CD14-positive monocyte (primary cell): ENCODE measurements around the gene ARL4D. TPM values are rescaled to one million over a fixed set of nuclear protein-coding genes. Genes with fewer than 3 reads are reported as not detected.

Experiments used
- DNase-seq, 3 donors: peaks; one replicate each; pipeline ENCODE4 v3.0.0-alpha.2; 2011 to 2022
- H2AFZ ChIP-seq: 2 replicates; pipeline ENCODE4 v1.6.0; 2012; ENCODE audit warnings: mild to moderate bottlenecking, low read depth, low read length, inconsistent platforms; ENCODE audit not compliant: insufficient read depth, poor library complexity, severe bottlenecking
- H3K27ac ChIP-seq, 2 donors: 1 replicate in 1 of 2; 2 replicates in 1 of 2; pipeline ENCODE4 v1.5.1; 2012 to 2013; ENCODE audit warnings: low read length in 2 of 2, control low read depth in 1 of 2, inconsistent platforms in 1 of 2, low read depth in 1 of 2, mild to moderate bottlenecking in 1 of 2
- H3K27me3 ChIP-seq, 2 donors: one replicate each; pipeline versions ENCODE4 v1.6.0 to v1.6.1; 2011 to 2013; ENCODE audit warnings: low read length in 2 of 2; ENCODE audit not compliant: control insufficient read depth in 2 of 2, insufficient read depth in 2 of 2
- H3K36me3 ChIP-seq, 2 donors: replicated peaks in 1 of 2; 1 replicate in 1 of 2; 2 replicates in 1 of 2; pipeline versions ENCODE4 v1.5.1 to v1.6.1; 2012 to 2013; ENCODE audit warnings: low read length in 2 of 2, control low read depth in 1 of 2, inconsistent platforms in 1 of 2, mild to moderate bottlenecking in 1 of 2; ENCODE audit not compliant: insufficient read depth in 2 of 2, control insufficient read depth in 1 of 2
- H3K4me1 ChIP-seq, 2 donors: 1 replicate in 1 of 2; 2 replicates in 1 of 2; pipeline versions ENCODE4 v1.5.1 to v1.6.1; 2012 to 2013; ENCODE audit warnings: low read length in 2 of 2, control low read depth in 1 of 2, inconsistent platforms in 1 of 2, mild to moderate bottlenecking in 1 of 2, moderate library complexity in 1 of 2; ENCODE audit not compliant: insufficient read depth in 2 of 2, control insufficient read depth in 1 of 2
- H3K4me2 ChIP-seq: replicated peaks from 2 replicates; pipeline ENCODE3; 2012; ENCODE audit warnings: low read length, moderate library complexity, mild to moderate bottlenecking; ENCODE audit not compliant: poor library complexity, severe bottlenecking; ENCODE audit errors: extremely low read depth
- H3K4me3 ChIP-seq, 3 experiments: fragments of 200-600 bp in 1 of 3; sonication (generic) in 1 of 3; replicated peaks in 1 of 3; 1 replicate in 2 of 3; 2 replicates in 1 of 3; pipeline ENCODE4 v1.5.1; 2011 to 2013; ENCODE audit warnings: low read length in 3 of 3, mild to moderate bottlenecking in 3 of 3, control low read depth in 2 of 3, low read depth in 2 of 3, inconsistent platforms in 1 of 3, moderate library complexity in 1 of 3
- H3K79me2 ChIP-seq: 2 replicates; pipeline ENCODE4 v1.6.0; 2012; ENCODE audit warnings: mild to moderate bottlenecking, control low read depth, inconsistent platforms, low read length, moderate library complexity; ENCODE audit not compliant: insufficient read depth
- H3K9ac ChIP-seq: 2 replicates; pipeline ENCODE4 v1.6.0; 2017; ENCODE audit warnings: low read length, mild to moderate bottlenecking; ENCODE audit not compliant: insufficient read depth, poor library complexity, severe bottlenecking
- H3K9me3 ChIP-seq, 2 donors: replicated peaks in 1 of 2; 1 replicate in 1 of 2; 2 replicates in 1 of 2; pipeline versions ENCODE4 v1.5.1 to v1.6.1; 2012 to 2013; ENCODE audit warnings: low read length in 2 of 2, control low read depth in 1 of 2; ENCODE audit not compliant: control insufficient read depth in 1 of 2, insufficient read depth in 1 of 2
- H4K20me1 ChIP-seq: 2 replicates; pipeline ENCODE4 v1.6.0; 2012; ENCODE audit warnings: mild to moderate bottlenecking, low read length, control low read depth, moderate library complexity; ENCODE audit not compliant: insufficient read depth
- H3K27ac Mint-ChIP-seq, 7 donors: one replicate each; pipeline ENCODE4 v1.8.0; 2020; ENCODE audit warnings: mild to moderate bottlenecking in 7 of 7, mixed read lengths in 7 of 7, moderate library complexity in 6 of 7, inconsistent platforms in 2 of 7
- H3K27me3 Mint-ChIP-seq, 3 donors: one replicate each; pipeline ENCODE4 v1.8.0; 2021 to 2022; ENCODE audit warnings: low read depth in 3 of 3, mild to moderate bottlenecking in 3 of 3, mixed read lengths in 3 of 3, moderate library complexity in 3 of 3, inconsistent platforms in 1 of 3
- H3K36me3 Mint-ChIP-seq, 2 donors: one replicate each; pipeline ENCODE4 v1.8.0; 2020; ENCODE audit warnings: mixed read lengths in 2 of 2, inconsistent platforms in 1 of 2, mild to moderate bottlenecking in 1 of 2
- H3K4me1 Mint-ChIP-seq: one replicate; pipeline ENCODE4 v1.8.0; 2020; ENCODE audit warnings: mild to moderate bottlenecking, mixed read lengths
- H3K4me3 Mint-ChIP-seq, 2 donors: one replicate each; pipeline ENCODE4 v1.8.0; 2020; ENCODE audit warnings: mild to moderate bottlenecking in 2 of 2, mixed read lengths in 2 of 2, moderate library complexity in 1 of 2
- H3K9me3 Mint-ChIP-seq, 7 donors: one replicate each; pipeline ENCODE4 v1.8.0; 2020 to 2022; ENCODE audit warnings: mixed read lengths in 7 of 7, mild to moderate bottlenecking in 6 of 7, moderate library complexity in 6 of 7, inconsistent platforms in 2 of 7
- CTCF ChIP-seq: fragments of 200-600 bp; IDR thresholded peaks from one replicate; pipeline ENCODE4 v1.8.0; 2022; ENCODE audit warnings: antibody characterized with exemption, mild to moderate bottlenecking
- WGBS: methylation state at CpG from one replicate; pipeline ENCODE4 v1.1.5; 2013; ENCODE audit warnings: missing lambda C conversion rate; ENCODE audit not compliant: insufficient coverage; 5-methylcytosine and 5-hydroxymethylcytosine counted together
- intact Hi-C, 2 donors: fragments of 100-400 bp; cut with micrococcal nuclease; formaldehyde crosslinking; loops; one replicate each; pipeline versions ENCODE4 v1.15.0 to v1.15.1; 2023
- polyA plus RNA-seq, 3 donors: library from polyadenylated mRNA; depleted of rRNA in 1 of 3; unstranded in 2 of 3; stranded (reverse) in 1 of 3; fragments of 300-500 nt in 2 of 3; fragments of >200 nt in 1 of 3; fragmentation: Illumina TruSeq in 2 of 3; gene quantifications; 1 replicate in 2 of 3; 2 replicates in 1 of 3; pipeline ENCODE4 v1.2.3, GENCODE V29; 2012 to 2021

The ARL4D gene
- polyA plus RNA-seq, 3 donors: 0.75 to 2.4 (median 1.7) TPM

GRCh38 chr17:43383372-43383771, 15.4 kb upstream of the ARL4D start:
- H3K9ac ChIP-seq: no peak overlapping the region
- H3K79me2 ChIP-seq: peaks cover 6% of the 10 kb centered on the region
- H4K20me1 ChIP-seq: no peaks in the 10 kb centered on the region
- intact Hi-C loops: no loop called here
- Mint-ChIP-seq H3K4me3 (no peak overlapping the region), H3K9me3 (peaks cover 11 to 40% (median 30%) of the 10 kb centered on the region in 7 donors), H3K36me3 (peaks cover 9 to 12% of the 10 kb centered on the region in 2 donors), H3K27me3 (peaks cover 0 to 2% (median 1%) of the 10 kb centered on the region in 3 donors), H3K27ac (no peak overlapping the region), H3K4me1 (peaks cover 14% of the 10 kb centered on the region)
- no peak overlapping the region for H2AFZ ChIP-seq
- no peaks in the 10 kb centered on the region for H3K27me3 ChIP-seq
- peaks cover 9 to 13% of the 10 kb centered on the region in 2 donors for H3K4me1 ChIP-seq
- TF ChIP-seq CTCF: no peak
- no peak overlapping the region for H3K4me3 ChIP-seq
- 100% methylated on average over 3 of the region's 3 CpGs for WGBS
- peaks cover 26 to 28% of the 10 kb centered on the region in 2 donors for H3K9me3 ChIP-seq
- H3K36me3 ChIP-seq: no peaks in the 10 kb centered on the region
- H3K4me2 ChIP-seq: no peak overlapping the region
- no peak for DNase-seq
- H3K27ac ChIP-seq: no peak overlapping the region

GRCh38 chr17:43383826-43384475, 14.8 kb upstream of the ARL4D start:
- Histone ChIP-seq H4K20me1 (no peaks in the 10 kb centered on the region), H3K79me2 (peaks cover 6% of the 10 kb centered on the region), H3K9me3 (peaks cover 23 to 24% of the 10 kb centered on the region in 2 donors), H3K36me3 (no peaks in the 10 kb centered on the region), H3K9ac (no peak overlapping the region), H3K4me2 (no peak overlapping the region), H3K27me3 (no peaks in the 10 kb centered on the region), H3K4me3 (no peak overlapping the region), H3K27ac (no peak overlapping the region), H2AFZ (no peak overlapping the region), H3K4me1 (peaks cover 9 to 18% of the 10 kb centered on the region in 2 donors)
- peak overlapping the region in 1 of 7 donors; percentile 49 for H3K27ac Mint-ChIP-seq
- TF ChIP-seq CTCF: no peak
- 87% methylated on average over 4 of the region's 9 CpGs for WGBS
- intact Hi-C loops: no loop called here
- peaks cover 11 to 35% (median 26%) of the 10 kb centered on the region in 7 donors for H3K9me3 Mint-ChIP-seq
- peaks cover 9% of the 10 kb centered on the region in 2 donors for H3K36me3 Mint-ChIP-seq
- peaks cover 14% of the 10 kb centered on the region for H3K4me1 Mint-ChIP-seq
- no peak overlapping the region for H3K4me3 Mint-ChIP-seq
- DNase-seq: no peak
- H3K27me3 Mint-ChIP-seq: peaks cover 0 to 2% (median 1%) of the 10 kb centered on the region in 3 donors
